K562 (cell line): ENCODE data around the gene WFIKKN1. TPM values are rescaled to one million over a fixed set of nuclear protein-coding genes. Genes with fewer than 3 reads are reported as not detected.
A peak's percentile ranks its signal among the peaks of the same experiment; 100 is the strongest.

ENCODE experiments used
- ATAC-seq: fragments of 200-7000 bp; cut with Tn5 transposase; 3 replicates; pipeline ENCODE4 v1.9.1; 2020; ENCODE audit warnings: moderate library complexity
- BruUV-seq: library from RNA; stranded (reverse); fragments of 400-500 nt; replicated peaks from 2 replicates; lab custom pipeline; 2021; lab: Mats Ljungman, UMichigan
- CTCF ChIA-PET: fragments of 300-600 bp; formaldehyde crosslinking; extraction: SDS; loops from one replicate; lab custom pipeline; 2021; ENCODE audit warnings: low intra/inter-chr PET ratio; lab: Yijun Ruan, JAX
- POLR2A ChIA-PET: fragments of 300-600, 350-650 bp; sonication (Branson Sonifier 250); formaldehyde crosslinking; extraction: SDS; loops from one replicate; lab custom pipeline; 2021; ENCODE audit warnings: antibody characterized with exemption, inconsistent platforms; lab: Yijun Ruan, JAX
- DNase-seq, 4 experiments: peaks; one replicate each; pipeline versions ENCODE4 v3.0.0 to v3.0.0-alpha.2; 2011 to 2018; ENCODE audit warnings: low spot score in 3 of 4, mixed read lengths in 3 of 4; ENCODE audit errors: extremely low read depth in 1 of 4
- FAIRE-seq: peaks from 2 replicates; lab custom pipeline; 2011; peaks lifted over from hg19 to GRCh38; lab: Jason Lieb, UNC
- H2AFZ ChIP-seq: 2 replicates; pipeline ENCODE4 v1.6.0; 2011; ENCODE audit warnings: low read depth, low read length, control low read depth, inconsistent platforms
- H3K27ac ChIP-seq: fragments of 200-600 bp; 3 replicates; pipeline ENCODE4 v1.8.0; 2011; ENCODE audit warnings: low read depth, mild to moderate bottlenecking, control low read depth, inconsistent platforms, low read length, moderate library complexity, mixed read lengths; ENCODE audit errors: extremely low read depth
- H3K27me3 ChIP-seq, 2 experiments: fragments of 300-600 bp in 1 of 2; 2 replicates in 1 of 2; 3 replicates in 1 of 2; pipeline versions ENCODE4 v1.6.0 to v1.8.0; 2011; ENCODE audit warnings: inconsistent platforms in 2 of 2, low read length in 2 of 2, mild to moderate bottlenecking in 1 of 2, mixed read lengths in 1 of 2, moderate library complexity in 1 of 2; ENCODE audit not compliant: control insufficient read depth in 2 of 2, insufficient read depth in 2 of 2
- H3K36me3 ChIP-seq: fragments of 300-600 bp; 3 replicates; pipeline ENCODE4 v1.8.0; 2011; ENCODE audit warnings: mild to moderate bottlenecking, low read length, inconsistent platforms; ENCODE audit not compliant: control insufficient read depth, insufficient read depth
- H3K4me1 ChIP-seq, 2 experiments: fragments of 200-600 bp in 1 of 2; replicated peaks in 1 of 2; 2 replicates in 1 of 2; 3 replicates in 1 of 2; pipeline versions ENCODE4 v1.5.1 to v1.8.0; 2011; ENCODE audit warnings: inconsistent platforms in 2 of 2, low read length in 2 of 2, mild to moderate bottlenecking in 1 of 2, mixed read lengths in 1 of 2, moderate library complexity in 1 of 2; ENCODE audit not compliant: control insufficient read depth in 2 of 2, insufficient read depth in 2 of 2
- H3K4me2 ChIP-seq: 2 replicates; pipeline ENCODE4 v1.6.1; 2011; ENCODE audit warnings: low read length, control low read depth, inconsistent platforms, mixed read lengths; ENCODE audit not compliant: insufficient read depth
- H3K4me3 ChIP-seq: fragments of 200-600 bp; sonication (generic), shearing (Covaris generic); 2 replicates; pipeline ENCODE4 v1.5.1; 2016; ENCODE audit warnings: control low read depth, inconsistent platforms
- H3K79me2 ChIP-seq: fragments of 200-600 bp; 3 replicates; pipeline ENCODE4 v1.8.0; 2011; ENCODE audit warnings: low read length, inconsistent platforms; ENCODE audit not compliant: control insufficient read depth, insufficient read depth
- H3K9ac ChIP-seq, 2 experiments: 2 replicates each; pipeline versions ENCODE4 v1.6.0 to v1.6.1; 2011; ENCODE audit warnings: low read depth in 2 of 2, low read length in 2 of 2, control low read depth in 1 of 2, inconsistent platforms in 1 of 2, mild to moderate bottlenecking in 1 of 2, mixed read lengths in 1 of 2; ENCODE audit not compliant: insufficient read depth in 1 of 2
- H3K9me1 ChIP-seq: one replicate; pipeline ENCODE4 v1.6.0; 2011; ENCODE audit warnings: inconsistent platforms, mild to moderate bottlenecking, low read length, moderate library complexity; ENCODE audit not compliant: control insufficient read depth, insufficient read depth
- H3K9me3 ChIP-seq: replicated peaks from 2 replicates; pipeline ENCODE4 v1.5.1; 2011; ENCODE audit warnings: low read depth, low read length, inconsistent platforms; ENCODE audit not compliant: control insufficient read depth, insufficient read depth
- H4K20me1 ChIP-seq: replicated peaks from 2 replicates; pipeline ENCODE4 v1.6.1; 2011; ENCODE audit warnings: low read length, inconsistent platforms, mixed read lengths; ENCODE audit not compliant: control insufficient read depth, insufficient read depth
- GATAD2A ChIP-seq: fragments of 450-650 bp; IDR thresholded peaks from 2 replicates; pipeline ENCODE4 v1.6.1; 2017
- NFIC ChIP-seq: fragments of 450-650 bp; IDR thresholded peaks from 2 replicates; pipeline ENCODE4 v1.6.1; 2017; ENCODE audit warnings: mild to moderate bottlenecking, inconsistent platforms
- RFX1 ChIP-seq: fragments of 450-650 bp; IDR thresholded peaks from 2 replicates; pipeline ENCODE4 v1.6.1; 2016; ENCODE audit warnings: mild to moderate bottlenecking, moderate library complexity
- TGIF2 ChIP-seq: sonication (generic); formaldehyde crosslinking; IDR thresholded peaks from 2 replicates; pipeline ENCODE4 v1.8.1; 2022; ENCODE audit warnings: mild to moderate bottlenecking, missing genetic modification reagents, moderate library complexity
- ZBTB1 ChIP-seq: sonication (generic); formaldehyde crosslinking; IDR thresholded peaks from 2 replicates; pipeline ENCODE4 v1.8.1; 2023; ENCODE audit warnings: missing genetic modification reagents, low read depth, mild to moderate bottlenecking, borderline replicate concordance
- WGBS: fragments of 100-300 bp; shearing (Covaris generic); methylation state at CpG from one replicate; pipeline ENCODE4 v1.1.6; 2016; ENCODE audit warnings: low coverage, mixed read lengths; ENCODE audit not compliant: insufficient coverage; ENCODE audit errors: missing lambda C conversion rate; 5-methylcytosine and 5-hydroxymethylcytosine counted together
- in situ Hi-C: fragments of 300-500 bp; cut with MboI; formaldehyde crosslinking; loops from 4 replicates; pipeline ENCODE4 v1.15.0; 2018; ENCODE audit warnings: inconsistent platforms, mixed read lengths
- intact Hi-C: fragments of 100-400 bp; cut with micrococcal nuclease; formaldehyde crosslinking; loops from 2 replicates; pipeline ENCODE4 v1.14.2; 2022
- polyA plus RNA-seq, 8 experiments: library from polyadenylated mRNA; depleted of rRNA in 4 of 8; stranded (reverse) in 5 of 8; unstranded in 3 of 8; fragments of >200 nt; fragmentation: Nextera tagmentation in 2 of 8; fragmentation: Illumina TruSeq in 1 of 8; extraction: Ambion mirVana in 2 of 8; extraction: Trizol in 1 of 8; gene quantifications; 2 replicates each; pipeline versions ENCODE4 v1.2.1 to v1.2.3, GENCODE V29; 2011 to 2014; ENCODE audit warnings: inconsistent platforms in 1 of 8, missing spikeins in 1 of 8
- total RNA-seq, 7 experiments: library from RNA; depleted of rRNA in 6 of 7; stranded (reverse); fragments of >200 nt in 6 of 7; fragmentation: Illumina TruSeq in 2 of 7; extraction: Trizol in 2 of 7; gene quantifications; 2 replicates each; pipeline versions ENCODE4 v1.2.1 to v1.2.3, GENCODE V29; 2011 to 2021; ENCODE audit warnings: low replicate concordance in 1 of 7

WFIKKN1 gene
- total and polyA plus RNA-seq, 9 of the 15 experiments (the other 6 are each of a cell fraction or from before 2014, with no cell fraction given): 0.14 to 1.1 (median 0.50) TPM; not detected in 4

DNA sequence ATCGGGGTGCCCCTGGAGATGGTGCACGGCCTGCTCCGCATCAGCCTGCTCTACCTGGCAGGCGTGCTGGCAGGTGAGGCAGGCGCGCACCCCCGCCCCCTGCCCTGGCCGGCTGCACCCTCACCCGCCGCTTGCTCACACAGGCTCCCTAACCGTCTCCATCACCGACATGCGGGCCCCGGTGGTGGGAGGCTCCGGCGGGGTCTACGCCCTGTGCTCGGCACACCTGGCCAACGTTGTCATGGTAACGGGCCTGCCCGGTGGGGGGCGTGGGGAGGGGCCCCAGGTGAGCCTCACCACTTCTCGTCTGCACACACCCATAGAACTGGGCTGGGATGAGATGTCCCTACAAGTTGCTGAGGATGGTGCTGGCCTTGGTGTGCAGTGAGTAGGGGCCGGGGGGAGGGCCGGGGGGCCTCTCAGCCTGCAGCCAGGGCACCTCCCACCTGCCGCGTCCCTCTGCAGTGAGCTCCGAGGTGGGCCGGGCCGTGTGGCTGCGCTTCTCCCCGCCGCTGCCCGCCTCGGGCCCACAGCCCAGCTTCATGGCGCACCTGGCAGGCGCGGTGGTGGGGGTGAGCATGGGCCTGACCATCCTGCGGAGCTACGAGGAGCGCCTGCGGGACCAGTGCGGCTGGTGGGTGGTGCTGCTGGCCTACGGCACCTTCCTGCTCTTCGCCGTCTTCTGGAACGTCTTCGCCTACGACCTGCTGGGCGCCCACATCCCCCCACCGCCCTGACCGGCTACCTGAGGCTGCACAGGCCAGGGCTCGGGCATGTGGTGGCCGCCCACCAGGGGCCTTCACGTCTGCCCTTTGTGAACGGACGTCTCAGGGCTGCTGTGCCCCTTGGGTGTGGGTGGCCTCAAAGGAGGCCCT lies 46.8 kb downstream of the WFIKKN1 start (continued):
- TF ChIP-seq RFX1: peak; percentile 85
- peak; percentile 23; the same call in 1 of the 2 replicates for TF ChIP-seq TGIF2 (CRISPR knock-in tag)
- no peak for TF ChIP-seq ZBTB1

DNA sequence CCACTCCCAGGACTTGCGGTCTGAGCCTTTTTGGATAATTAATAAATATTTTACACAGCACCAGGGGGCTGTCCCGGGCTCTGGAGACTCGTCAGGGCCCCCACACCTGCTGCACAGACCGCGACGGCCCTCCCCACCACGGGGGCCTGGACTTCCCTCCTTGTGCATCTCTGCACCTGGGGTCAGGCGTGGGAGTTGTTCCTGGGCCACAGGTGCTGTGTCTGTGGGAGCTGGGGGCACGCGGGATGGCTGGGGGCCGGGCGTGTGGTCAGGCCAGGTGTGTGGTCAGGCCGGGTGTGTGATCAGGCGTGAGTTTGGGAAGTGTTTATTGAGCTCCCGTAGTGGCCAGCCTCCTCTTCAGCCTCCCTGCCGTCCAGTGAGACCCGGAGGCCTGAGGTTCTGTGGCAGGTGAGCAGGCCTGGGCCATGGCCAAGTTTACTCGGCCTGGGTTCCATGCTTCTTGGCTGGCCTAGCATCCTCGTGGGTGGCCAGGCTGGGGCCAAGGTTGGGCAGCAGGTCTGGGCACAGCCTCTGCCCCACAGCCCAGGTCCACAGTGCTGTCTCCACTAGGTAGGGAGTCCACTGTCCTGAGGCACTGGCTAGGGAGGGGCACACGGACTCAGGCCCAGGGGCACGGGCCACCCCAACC lies 47.5 kb downstream of the WFIKKN1 start:
- H3K27me3 ChIP-seq: no peaks in the 10 kb centered on the region
- WGBS: 72% methylated on average over 20 of the region's 21 CpGs
- BruUV-seq: no TSS peak
- no peak for DNase-seq
- peaks cover 43% of the 10 kb centered on the region for H3K36me3 ChIP-seq
- intact Hi-C loops: loop anchor here (5.0 kb wide), 1 partner anchor 41 kb away; the partner anchor contains the start of gene METTL26
- H3K9me1 ChIP-seq: peaks cover 11% of the 10 kb centered on the region
- no peak overlapping the region for H2AFZ ChIP-seq
- ChIA-PET POLR2A (interaction anchor here (0.6 to 1.5 kb wide), 5 partner anchors 10 to 401 kb away, joined by 3 read pairs; no protein-coding TSS in a partner anchor), CTCF (no interaction called here)
- no peak for TF ChIP-seq GATAD2A
- TF ChIP-seq NFIC: 0 out of 2 replicates have a peak, but pooled peaks have one; percentile 9
- peaks cover 20% of the 10 kb centered on the region for H4K20me1 ChIP-seq
- H3K27ac ChIP-seq: peak overlapping the region; percentile 82; the same call in 1 of the 3 replicates
- H3K79me2 ChIP-seq: peaks cover 37% of the 10 kb centered on the region
- no peak for FAIRE-seq
- peak overlapping the region; percentile 98; the same call in 1 of the 2 replicates for H3K4me2 ChIP-seq
- no peak for ATAC-seq
- in situ Hi-C loops: loop anchor here (10.0 kb wide), 1 partner anchor 284 kb away; the partner anchor contains the start of gene NME4
- no peaks in the 10 kb centered on the region for H3K9me3 ChIP-seq
- H3K4me3 ChIP-seq: 0 out of 2 replicates have a peak overlapping the region, but pooled peaks have one; percentile 64
- peaks cover 43 to 98% of the 10 kb centered on the region in 2 experiments for H3K4me1 ChIP-seq
- peak overlapping the region; percentile 84 to 93; a peak in 3 of 4 replicates for H3K9ac ChIP-seq
